ENCODE data around the gene CES2.
"Not testable (repeated sequence)": the region's sequence is repeated elsewhere in the genome, so short reads cannot be mapped to it uniquely, and the experiment has no call there.

CES2 gene

GRCh38 chr16:66933776-66934137 lies 1.6 kb upstream of the CES2 start:
- no peak for TF ChIP-seq CTCF (conservative IDR thresholded peaks at IDR 0.05; ENCODE audit: low read length)
- TF ChIP-seq EZH2phosphoT487 (IDR thresholded peaks at IDR 0.05; ENCODE audit: borderline replicate concordance): no peak
- Histone ChIP-seq H3K9me2 (replicated peaks; ENCODE audit: low read depth, low read length) (no peaks in the 10 kb centered on the region), H4K20me1 (ENCODE audit: insufficient read depth, low read length, poor library complexity, severe bottlenecking) (peaks cover 14% of the 10 kb centered on the region), H3K4me3 (ENCODE audit: low read length, poor library complexity, severe bottlenecking) (peak overlapping the region; percentile 94), H2AFZ (ENCODE audit: low read length) (peak overlapping the region; percentile 80), H3K4me2 (ENCODE audit: low read depth, low read length, poor library complexity, severe bottlenecking) (peak overlapping the region; percentile 99), H3K36me3 (ENCODE audit: insufficient read depth, low read length) (no peaks in the 10 kb centered on the region), H3K27me3 (ENCODE audit: insufficient read depth, low read length, poor library complexity, severe bottlenecking) (no peaks in the 10 kb centered on the region), H3K4me1 (ENCODE audit: insufficient read depth, low read length, poor library complexity, severe bottlenecking) (peaks cover 34% of the 10 kb centered on the region), H3K9ac (ENCODE audit: low read depth, low read length, poor library complexity, severe bottlenecking) (peak overlapping the region; percentile 97), H3K9me3 (ENCODE audit: insufficient read depth, low read depth, low read length) (no peaks in the 10 kb centered on the region), H3F3A (ENCODE audit: low read depth) (no peaks in the 10 kb centered on the region), H3K79me2 (ENCODE audit: insufficient read depth, low read length) (peaks cover 47% of the 10 kb centered on the region)

- Histone ChIP-seq H3K9me2 (replicated peaks; ENCODE audit: low read depth, low read length) (no peaks in the 10 kb centered on the region), H3K4me2 (ENCODE audit: low read depth, low read length, poor library complexity, severe bottlenecking) (peak within 1 kb of the TSS; percentile 99), H3K27me3 (ENCODE audit: insufficient read depth, low read length, poor library complexity, severe bottlenecking) (no peaks in the 10 kb centered on the region), H3K79me2 (ENCODE audit: insufficient read depth, low read length) (peaks cover 47% of the 10 kb centered on the region), H2AFZ (ENCODE audit: low read length) (peak within 1 kb of the TSS; percentile 80), H3K36me3 (ENCODE audit: insufficient read depth, low read length) (no peaks in the 10 kb centered on the region), H3K9me3 (ENCODE audit: insufficient read depth, low read depth, low read length) (no peaks in the 10 kb centered on the region), H3K9ac (ENCODE audit: low read depth, low read length, poor library complexity, severe bottlenecking) (peak within 1 kb of the TSS; percentile 97), H4K20me1 (ENCODE audit: insufficient read depth, low read length, poor library complexity, severe bottlenecking) (peaks cover 14% of the 10 kb centered on the region), H3K4me1 (ENCODE audit: insufficient read depth, low read length, poor library complexity, severe bottlenecking) (peaks cover 34% of the 10 kb centered on the region), H3F3A (ENCODE audit: low read depth) (no peaks in the 10 kb centered on the region), H3K4me3 (ENCODE audit: low read length, poor library complexity, severe bottlenecking) (peak within 1 kb of the TSS; percentile 94)
- no peak for TF ChIP-seq CTCF (conservative IDR thresholded peaks at IDR 0.05; ENCODE audit: low read length)
These were observed 1.0 kb upstream of the CES2 start, which contains the start of gene CIAO2B for GRCh38 chr16:66934138-66934838. CIAO2B (minus strand) TSS chr16:66934402; CDS start chr16:66934364, 38 bp downstream.

DNA sequence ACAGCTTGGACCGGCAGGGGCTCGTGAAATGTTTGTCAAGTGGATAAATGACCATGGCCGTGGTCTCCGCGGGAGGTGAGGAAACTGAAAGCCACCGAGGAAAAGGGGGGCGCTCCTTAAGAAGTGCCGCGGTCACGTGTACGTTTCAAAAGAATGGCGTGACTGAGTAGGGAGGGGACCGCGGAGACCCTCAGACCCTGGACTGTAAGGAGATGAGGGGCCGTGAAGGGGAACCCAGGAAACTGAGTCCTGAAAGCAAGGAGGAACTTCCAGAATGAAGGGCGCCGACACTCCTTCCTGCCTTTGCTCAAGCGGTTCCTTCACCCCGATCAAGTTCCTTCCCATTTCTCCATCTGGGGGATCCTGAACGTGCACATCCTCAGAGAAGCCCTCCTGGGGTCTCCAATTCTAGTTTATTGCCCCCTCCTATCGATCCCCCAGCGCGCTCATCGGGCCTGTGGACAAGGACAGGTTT lies 440 bp upstream of the CES2 start:
- H3K36me3 ChIP-seq (ENCODE audit: insufficient read depth, low read length); H3K27me3 ChIP-seq (ENCODE audit: insufficient read depth, low read length, poor library complexity, severe bottlenecking); H3K9me2 ChIP-seq (replicated peaks; ENCODE audit: low read depth, low read length); H3K9me3 ChIP-seq (ENCODE audit: insufficient read depth, low read depth, low read length); H3F3A ChIP-seq (ENCODE audit: low read depth): not testable (repeated sequence)
- H3K4me2 ChIP-seq (ENCODE audit: low read depth, low read length, poor library complexity, severe bottlenecking): peak overlapping the region; percentile 99
- H3K79me2 ChIP-seq (ENCODE audit: insufficient read depth, low read length): peaks cover 47% of the 10 kb centered on the region
- H4K20me1 ChIP-seq (ENCODE audit: insufficient read depth, low read length, poor library complexity, severe bottlenecking): peaks cover 14% of the 10 kb centered on the region
- peak overlapping the region; percentile 80 for H2AFZ ChIP-seq (ENCODE audit: low read length)
- peak overlapping the region; percentile 94 for H3K4me3 ChIP-seq (ENCODE audit: low read length, poor library complexity, severe bottlenecking)
- H3K4me1 ChIP-seq (ENCODE audit: insufficient read depth, low read length, poor library complexity, severe bottlenecking): peaks cover 34% of the 10 kb centered on the region
- peak overlapping the region; percentile 97 for H3K9ac ChIP-seq (ENCODE audit: low read depth, low read length, poor library complexity, severe bottlenecking)

DNA sequence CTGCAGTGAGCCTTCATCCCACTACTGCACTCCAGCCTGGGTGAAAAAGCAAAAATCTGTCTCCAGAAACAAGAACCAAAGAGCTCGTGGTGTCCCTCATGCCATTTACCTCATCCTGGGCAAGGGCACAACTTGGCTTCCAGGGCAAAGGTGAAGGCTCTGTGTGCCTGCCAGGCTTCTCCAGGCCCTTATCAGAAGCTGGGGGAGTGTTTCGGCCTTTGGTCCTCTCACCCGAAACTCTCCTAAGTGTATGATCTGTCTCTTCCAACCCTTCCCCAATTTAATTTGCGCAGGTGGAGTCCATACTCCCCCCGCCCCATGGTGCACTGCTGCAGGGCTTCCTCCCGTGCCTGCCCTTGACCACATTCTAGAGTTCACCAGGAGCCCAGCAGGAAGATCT lies 1.1 kb downstream of the CES2 start:
- Histone ChIP-seq H3K9me2 (replicated peaks; ENCODE audit: low read depth, low read length) (no peaks in the 10 kb centered on the region), H3K36me3 (ENCODE audit: insufficient read depth, low read length) (0 out of 2 replicates have a peak, but pooled peaks cover 7% of the 10 kb centered on the region), H3F3A (ENCODE audit: low read depth) (no peaks in the 10 kb centered on the region), H3K9ac (ENCODE audit: low read depth, low read length, poor library complexity, severe bottlenecking) (peak overlapping the region; percentile 97), H3K27me3 (ENCODE audit: insufficient read depth, low read length, poor library complexity, severe bottlenecking) (no peaks in the 10 kb centered on the region), H3K9me3 (ENCODE audit: insufficient read depth, low read depth, low read length) (no peaks in the 10 kb centered on the region), H3K4me2 (ENCODE audit: low read depth, low read length, poor library complexity, severe bottlenecking) (peak overlapping the region; percentile 99), H4K20me1 (ENCODE audit: insufficient read depth, low read length, poor library complexity, severe bottlenecking) (peaks cover 14% of the 10 kb centered on the region), H3K4me1 (ENCODE audit: insufficient read depth, low read length, poor library complexity, severe bottlenecking) (peaks cover 34% of the 10 kb centered on the region), H3K4me3 (ENCODE audit: low read length, poor library complexity, severe bottlenecking) (peak overlapping the region; percentile 94), H3K79me2 (ENCODE audit: insufficient read depth, low read length) (peaks cover 47% of the 10 kb centered on the region), H2AFZ (ENCODE audit: low read length) (no peak overlapping the region)
- TF ChIP-seq CTCF (conservative IDR thresholded peaks at IDR 0.05; ENCODE audit: low read length) (no peak), EZH2phosphoT487 (IDR thresholded peaks at IDR 0.05; ENCODE audit: borderline replicate concordance) (no peak)
